Muscle of leg (tissue), 11 donors: ENCODE data around the gene LPCAT1. TPM values are rescaled to one million over a fixed set of nuclear protein-coding genes. Genes with fewer than 3 reads are reported as not detected.

Source experiments
- DNase-seq: peaks from one replicate; pipeline ENCODE4 v3.0.0; 2013
- H3K27ac ChIP-seq: one replicate; pipeline ENCODE4 v1.5.1; 2013; ENCODE audit warnings: mild to moderate bottlenecking, low read length, control low read depth
- H3K27me3 ChIP-seq: one replicate; pipeline ENCODE4 v1.6.1; 2013; ENCODE audit warnings: low read length; ENCODE audit not compliant: control insufficient read depth, insufficient read depth
- H3K36me3 ChIP-seq: one replicate; pipeline ENCODE4 v1.6.1; 2013; ENCODE audit warnings: low read length; ENCODE audit not compliant: control insufficient read depth, insufficient read depth
- H3K4me1 ChIP-seq: one replicate; pipeline ENCODE4 v1.6.1; 2013; ENCODE audit warnings: low read length; ENCODE audit not compliant: control insufficient read depth, insufficient read depth
- H3K4me3 ChIP-seq: one replicate; pipeline ENCODE4 v1.5.1; 2013; ENCODE audit warnings: low read length, control low read depth
- H3K9me3 ChIP-seq: replicated peaks from 2 replicates; pipeline ENCODE4 v1.6.1; 2013; ENCODE audit warnings: low read depth, low read length; ENCODE audit not compliant: control insufficient read depth
- WGBS: methylation state at CpG from one replicate; pipeline ENCODE4 v1.1.5; 2013; ENCODE audit warnings: missing lambda C conversion rate; ENCODE audit not compliant: insufficient coverage; 5-methylcytosine and 5-hydroxymethylcytosine counted together
- polyA plus RNA-seq, 8 donors: library from polyadenylated mRNA; unstranded; fragments of 120-200 nt; gene quantifications; one replicate each; pipeline versions ENCODE4 v1.2.1 to v1.2.3, GENCODE V29; 2013; ENCODE audit warnings: inconsistent platforms in 1 of 8, low replicate concordance in 1 of 8; ENCODE audit not compliant: insufficient read length in 8 of 8, insufficient read depth in 1 of 8
- total RNA-seq: library from RNA; stranded (reverse); fragments of 120-200 nt; gene quantifications from one replicate; pipeline ENCODE4 v1.2.4, GENCODE V29; 2013

LPCAT1 gene
- total and polyA plus RNA-seq, 9 donors, result 23.6 to 47.6 (median 34.1) TPM

GRCh38 chr5:1444361-1445189 lies 79.2 kb downstream of the LPCAT1 start:
- Histone ChIP-seq H3K27ac (no peak overlapping the region), H3K4me1 (peaks cover 8% of the 10 kb centered on the region), H3K36me3 (no peaks in the 10 kb centered on the region), H3K9me3 (no peaks in the 10 kb centered on the region), H3K4me3 (no peak overlapping the region), H3K27me3 (peaks cover 82% of the 10 kb centered on the region)
- 5% methylated on average over 61 of the region's 68 CpGs for WGBS
- no peak for DNase-seq

GRCh38 chr5:1443991-1444360 lies 79.8 kb downstream of the LPCAT1 start:
- Histone ChIP-seq H3K36me3 (no peaks in the 10 kb centered on the region), H3K4me1 (peaks cover 8% of the 10 kb centered on the region), H3K27ac (no peak overlapping the region), H3K9me3 (no peaks in the 10 kb centered on the region), H3K27me3 (peaks cover 77% of the 10 kb centered on the region), H3K4me3 (no peak overlapping the region)
- no peak for DNase-seq
- 56% methylated on average over 15 of the region's 15 CpGs for WGBS

GRCh38 chr5:1443171-1443570 lies 80.6 kb downstream of the LPCAT1 start:
- no peak for DNase-seq
- peaks cover 78% of the 10 kb centered on the region for H3K27me3 ChIP-seq
- H3K36me3 ChIP-seq, result no peaks in the 10 kb centered on the region
- WGBS, result 54% methylated on average over 5 of the region's 9 CpGs
- H3K4me3 ChIP-seq, result no peak overlapping the region
- peaks cover 8% of the 10 kb centered on the region for H3K4me1 ChIP-seq
- H3K27ac ChIP-seq, result no peak overlapping the region
- no peaks in the 10 kb centered on the region for H3K9me3 ChIP-seq

GRCh38 chr5:1442222-1443145 lies 81.3 kb downstream of the LPCAT1 start:
- 58% methylated on average over 30 of the region's 36 CpGs for WGBS
- H3K36me3 ChIP-seq, result no peaks in the 10 kb centered on the region
- no peak for DNase-seq

GRCh38 chr5:1441166-1441865 lies 82.4 kb downstream of the LPCAT1 start:
- H3K27me3 ChIP-seq, result peaks cover 59% of the 10 kb centered on the region
- 91% methylated on average over 24 of the region's 24 CpGs for WGBS
- peaks cover 8% of the 10 kb centered on the region for H3K4me1 ChIP-seq
- DNase-seq, result no peak
- no peaks in the 10 kb centered on the region for H3K9me3 ChIP-seq
- no peak overlapping the region for H3K4me3 ChIP-seq
- H3K36me3 ChIP-seq, result no peaks in the 10 kb centered on the region
- H3K27ac ChIP-seq, result no peak overlapping the region

More at GRCh38 chr5:1442222-1443145, 81.3 kb downstream of the LPCAT1 start:
- Histone ChIP-seq H3K27me3 (peaks cover 71% of the 10 kb centered on the region), H3K9me3 (no peaks in the 10 kb centered on the region), H3K4me3 (no peak overlapping the region), H3K27ac (no peak overlapping the region), H3K4me1 (peaks cover 8% of the 10 kb centered on the region)

GRCh38 chr5:1440098-1440493 lies 83.7 kb downstream of the LPCAT1 start:
- H3K27me3 ChIP-seq, result peaks cover 50% of the 10 kb centered on the region
- H3K4me3 ChIP-seq, result no peak overlapping the region
- H3K36me3 ChIP-seq, result no peaks in the 10 kb centered on the region
- WGBS, result 89% methylated on average over 3 of the region's 3 CpGs
- peaks cover 6% of the 10 kb centered on the region for H3K4me1 ChIP-seq
- H3K27ac ChIP-seq, result no peak overlapping the region
- no peak for DNase-seq
- H3K9me3 ChIP-seq, result no peaks in the 10 kb centered on the region

- no peaks in the 10 kb centered on the region for H3K36me3 ChIP-seq
- H3K4me3 ChIP-seq, result no peak overlapping the region
- peaks cover 3% of the 10 kb centered on the region for H3K4me1 ChIP-seq
- no peak overlapping the region for H3K27ac ChIP-seq
- 52% methylated on average over 9 of the region's 15 CpGs for WGBS
- H3K27me3 ChIP-seq, result peaks cover 44% of the 10 kb centered on the region
- H3K9me3 ChIP-seq, result no peaks in the 10 kb centered on the region
- DNase-seq, result no peak
Measured at GRCh38 chr5:1439388-1440097, 84.2 kb downstream of the LPCAT1 start.

- WGBS, result 89% methylated on average over 18 of the region's 21 CpGs
- Histone ChIP-seq H3K27me3 (peaks cover 38% of the 10 kb centered on the region), H3K36me3 (no peaks in the 10 kb centered on the region), H3K4me3 (no peak overlapping the region), H3K4me1 (no peaks in the 10 kb centered on the region), H3K9me3 (no peaks in the 10 kb centered on the region), H3K27ac (no peak overlapping the region)
- DNase-seq, result no peak
Measured at GRCh38 chr5:1438871-1439270, 84.9 kb downstream of the LPCAT1 start.

GRCh38 chr5:1437876-1438559 lies 85.7 kb downstream of the LPCAT1 start:
- H3K36me3 ChIP-seq, result no peaks in the 10 kb centered on the region
- 81% methylated on average over 25 of the region's 25 CpGs for WGBS
- H3K4me1 ChIP-seq, result no peaks in the 10 kb centered on the region
- no peaks in the 10 kb centered on the region for H3K9me3 ChIP-seq
- H3K27me3 ChIP-seq, result peaks cover 29% of the 10 kb centered on the region
- no peak for DNase-seq
- H3K27ac ChIP-seq, result no peak overlapping the region
- no peak overlapping the region for H3K4me3 ChIP-seq
